Measurements from ENCODE around the gene SBNO1.

GRCh38 chr12:123369229-123369628 lies 4.6 kb upstream of the SBNO1 start:
- TF ChIP-seq CTCF (IDR thresholded peaks at IDR 0.05; ENCODE audit: low read depth, low read length) = no peak
- no peak for TF ChIP-seq POLR2A (IDR thresholded peaks at IDR 0.05; ENCODE audit: extremely low read depth, insufficient read length)
- no peak for TF ChIP-seq MAX (IDR thresholded peaks at IDR 0.05; ENCODE audit: low read depth, low read length)
